WTC11 (cell line): Measurements from ENCODE around the gene CCDC57. TPM values are rescaled to one million over a fixed set of nuclear protein-coding genes. Genes with fewer than 3 reads are reported as not detected.

Source experiments
- ATAC-seq: fragments of 200-7000 bp; cut with Tn5 transposase; 2 replicates; pipeline ENCODE4 v1.10.0; 2021; ENCODE audit warnings: mild to moderate bottlenecking, moderate library complexity
- CTCF ChIA-PET: fragments of 300-600 bp; sonication (Branson Sonifier 250); formaldehyde crosslinking; loops from one replicate; lab custom pipeline; 2021; ENCODE audit warnings: antibody characterized with exemption; lab: Charles Lee
- POLR2A ChIA-PET: fragments of 350-600 bp; sonication (Branson Sonifier 250); formaldehyde crosslinking; loops from one replicate; lab custom pipeline; 2021; ENCODE audit warnings: antibody characterized with exemption; lab: Charles Lee
- DNase-seq: peaks from one replicate; pipeline ENCODE4 v3.0.0; 2021; ENCODE audit warnings: low spot score
- H3K27ac Mint-ChIP-seq: 2 replicates; pipeline ENCODE4 v1.8.0; 2021; ENCODE audit warnings: mixed read lengths
- H3K27me3 Mint-ChIP-seq: 2 replicates; pipeline ENCODE4 v1.8.0; 2021; ENCODE audit warnings: low read depth, mild to moderate bottlenecking, moderate library complexity, mixed read lengths
- H3K36me3 Mint-ChIP-seq: 2 replicates; pipeline ENCODE4 v1.8.0; 2021; ENCODE audit warnings: mixed read lengths
- H3K4me1 Mint-ChIP-seq: 2 replicates; pipeline ENCODE4 v1.8.0; 2022; ENCODE audit warnings: mixed read lengths
- H3K4me3 Mint-ChIP-seq: 2 replicates; pipeline ENCODE4 v1.8.0; 2021; ENCODE audit warnings: mild to moderate bottlenecking, moderate library complexity, mixed read lengths
- H3K9me3 Mint-ChIP-seq: 2 replicates; pipeline ENCODE4 v1.8.0; 2021; ENCODE audit warnings: mixed read lengths
- ARID4B ChIP-seq: sonication (generic); formaldehyde crosslinking; IDR thresholded peaks from 2 replicates; pipeline ENCODE4 v1.8.0; 2023; ENCODE audit warnings: missing genetic modification reagents, mild to moderate bottlenecking, borderline replicate concordance
- ATF1 ChIP-seq: sonication (generic); formaldehyde crosslinking; IDR thresholded peaks from 2 replicates; pipeline ENCODE4 v1.8.1; 2023; ENCODE audit warnings: mild to moderate bottlenecking, moderate library complexity, missing genetic modification reagents
- CREB1 ChIP-seq: sonication (generic); formaldehyde crosslinking; IDR thresholded peaks from 2 replicates; pipeline ENCODE4 v1.8.0; 2023; ENCODE audit warnings: mild to moderate bottlenecking, missing genetic modification reagents
- GTF2I ChIP-seq: fragments of 250-450 bp; sonication (Bioruptor Pico); conservative IDR thresholded peaks from 2 replicates; pipeline ENCODE4 v1.4.0; 2021; ENCODE audit warnings: mild to moderate bottlenecking
- HMGA2 ChIP-seq: fragments of 250-450 bp; sonication (Bioruptor Pico); IDR thresholded peaks from 2 replicates; pipeline ENCODE4 v1.4.0; 2021; ENCODE audit warnings: mild to moderate bottlenecking, moderate library complexity
- IRF2 ChIP-seq: sonication (generic); formaldehyde crosslinking; IDR thresholded peaks from 2 replicates; pipeline ENCODE4 v1.8.0; 2022; ENCODE audit warnings: low read depth, missing genetic modification reagents, borderline replicate concordance
- NFATC4 ChIP-seq: fragments of 250-450 bp; sonication (Bioruptor Pico); IDR thresholded peaks from 2 replicates; pipeline ENCODE4 v1.9.0; 2021; ENCODE audit warnings: mild to moderate bottlenecking
- NFE2L1 ChIP-seq: sonication (generic); formaldehyde crosslinking; IDR thresholded peaks from 2 replicates; pipeline ENCODE4 v1.8.1; 2023; ENCODE audit warnings: missing genetic modification reagents
- NR3C1 ChIP-seq: sonication (generic); formaldehyde crosslinking; conservative IDR thresholded peaks from 2 replicates; pipeline ENCODE4 v1.8.1; 2023; ENCODE audit warnings: low read depth, mild to moderate bottlenecking, missing genetic modification reagents
- PRDM15 ChIP-seq: sonication (generic); formaldehyde crosslinking; IDR thresholded peaks from 2 replicates; pipeline ENCODE4 v1.8.0; 2022; ENCODE audit warnings: missing genetic modification reagents
- ZBTB21 ChIP-seq: sonication (generic); formaldehyde crosslinking; IDR thresholded peaks from 2 replicates; pipeline ENCODE4 v1.8.1; 2023; ENCODE audit warnings: mild to moderate bottlenecking, missing genetic modification reagents, borderline replicate concordance
- ZNF232 ChIP-seq: sonication (generic); formaldehyde crosslinking; IDR thresholded peaks from 2 replicates; pipeline ENCODE4 v1.8.0; 2022; ENCODE audit warnings: mild to moderate bottlenecking, missing genetic modification reagents
- ZNF317 ChIP-seq: sonication (generic); formaldehyde crosslinking; IDR thresholded peaks from 2 replicates; pipeline ENCODE4 v1.8.1; 2023; ENCODE audit warnings: low read depth, mild to moderate bottlenecking, moderate library complexity, missing genetic modification reagents, borderline replicate concordance
- ZNF396 ChIP-seq: fragments of 250-450 bp; sonication (Bioruptor Pico); IDR thresholded peaks from 2 replicates; pipeline ENCODE4 v1.8.0; 2021; ENCODE audit warnings: mild to moderate bottlenecking, moderate library complexity, borderline replicate concordance
- total RNA-seq: library from RNA; stranded (reverse); gene quantifications from 3 replicates; pipeline ENCODE4 v1.2.3, GENCODE V29; 2021
- TF ChIP-seq, protein P1 (sequence below): sonication (generic); formaldehyde crosslinking; IDR thresholded peaks from 2 replicates; pipeline ENCODE4 v1.8.0; 2022; ENCODE audit warnings: mild to moderate bottlenecking, missing genetic modification reagents
- TF ChIP-seq, protein P2 (sequence below): sonication (generic); formaldehyde crosslinking; IDR thresholded peaks from 2 replicates; pipeline ENCODE4 v1.8.1; 2023; ENCODE audit warnings: mild to moderate bottlenecking, missing genetic modification reagents, moderate library complexity
- TF ChIP-seq, protein P3 (sequence below): sonication (generic); formaldehyde crosslinking; IDR thresholded peaks from 2 replicates; pipeline ENCODE4 v1.8.0; 2022; ENCODE audit warnings: mild to moderate bottlenecking, missing genetic modification reagents

The CCDC57 gene
- total RNA-seq, 1 experiment from 2014 or later = 20.0 TPM

GRCh38 chr17:82250868-82251500, 38.3 kb upstream of the CCDC57 start:
- ATAC-seq (no peak), DNase-seq (no peak)
- H3K27me3 Mint-ChIP-seq = no peaks in the 10 kb centered on the region
- POLR2A ChIA-PET = no interaction called here
- CTCF ChIA-PET = no interaction called here
- no peaks in the 10 kb centered on the region for H3K4me1 Mint-ChIP-seq
- TF ChIP-seq ATF1 (CRISPR knock-in tag) (no peak), CREB1 (no peak), ZNF396 (CRISPR knock-in tag) (no peak), GTF2I (CRISPR knock-in tag) (no peak), HMGA2 (CRISPR knock-in tag) (no peak), ZNF317 (CRISPR knock-in tag) (no peak), NFATC4 (CRISPR knock-in tag) (no peak), NFE2L1 (CRISPR knock-in tag) (no peak), PRDM15 (CRISPR knock-in tag) (no peak), ZBTB21 (CRISPR knock-in tag) (no peak), IRF2 (CRISPR knock-in tag) (no peak), ARID4B (CRISPR knock-in tag) (no peak), ZNF232 (CRISPR knock-in tag) (no peak), NR3C1 (CRISPR knock-in tag) (no peak)
- TF ChIP-seq, protein P1, sequence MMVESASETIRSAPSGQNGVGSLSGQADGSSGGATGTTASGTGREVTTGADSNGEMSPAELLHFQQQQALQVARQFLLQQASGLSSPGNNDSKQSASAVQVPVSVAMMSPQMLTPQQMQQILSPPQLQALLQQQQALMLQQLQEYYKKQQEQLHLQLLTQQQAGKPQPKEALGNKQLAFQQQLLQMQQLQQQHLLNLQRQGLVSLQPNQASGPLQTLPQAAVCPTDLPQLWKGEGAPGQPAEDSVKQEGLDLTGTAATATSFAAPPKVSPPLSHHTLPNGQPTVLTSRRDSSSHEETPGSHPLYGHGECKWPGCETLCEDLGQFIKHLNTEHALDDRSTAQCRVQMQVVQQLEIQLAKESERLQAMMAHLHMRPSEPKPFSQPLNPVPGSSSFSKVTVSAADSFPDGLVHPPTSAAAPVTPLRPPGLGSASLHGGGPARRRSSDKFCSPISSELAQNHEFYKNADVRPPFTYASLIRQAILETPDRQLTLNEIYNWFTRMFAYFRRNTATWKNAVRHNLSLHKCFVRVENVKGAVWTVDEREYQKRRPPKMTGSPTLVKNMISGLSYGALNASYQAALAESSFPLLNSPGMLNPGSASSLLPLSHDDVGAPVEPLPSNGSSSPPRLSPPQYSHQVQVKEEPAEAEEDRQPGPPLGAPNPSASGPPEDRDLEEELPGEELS = no peak
- TF ChIP-seq, protein P2, sequence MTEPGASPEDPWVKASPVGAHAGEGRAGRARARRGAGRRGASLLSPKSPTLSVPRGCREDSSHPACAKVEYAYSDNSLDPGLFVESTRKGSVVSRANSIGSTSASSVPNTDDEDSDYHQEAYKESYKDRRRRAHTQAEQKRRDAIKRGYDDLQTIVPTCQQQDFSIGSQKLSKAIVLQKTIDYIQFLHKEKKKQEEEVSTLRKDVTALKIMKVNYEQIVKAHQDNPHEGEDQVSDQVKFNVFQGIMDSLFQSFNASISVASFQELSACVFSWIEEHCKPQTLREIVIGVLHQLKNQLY (CRISPR knock-in tag) = no peak
- TF ChIP-seq, protein P3, sequence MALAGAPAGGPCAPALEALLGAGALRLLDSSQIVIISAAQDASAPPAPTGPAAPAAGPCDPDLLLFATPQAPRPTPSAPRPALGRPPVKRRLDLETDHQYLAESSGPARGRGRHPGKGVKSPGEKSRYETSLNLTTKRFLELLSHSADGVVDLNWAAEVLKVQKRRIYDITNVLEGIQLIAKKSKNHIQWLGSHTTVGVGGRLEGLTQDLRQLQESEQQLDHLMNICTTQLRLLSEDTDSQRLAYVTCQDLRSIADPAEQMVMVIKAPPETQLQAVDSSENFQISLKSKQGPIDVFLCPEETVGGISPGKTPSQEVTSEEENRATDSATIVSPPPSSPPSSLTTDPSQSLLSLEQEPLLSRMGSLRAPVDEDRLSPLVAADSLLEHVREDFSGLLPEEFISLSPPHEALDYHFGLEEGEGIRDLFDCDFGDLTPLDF = no peak
- no peak overlapping the region for H3K27ac Mint-ChIP-seq
- no peak overlapping the region for H3K4me3 Mint-ChIP-seq
- peaks cover 69% of the 10 kb centered on the region for H3K36me3 Mint-ChIP-seq
- peaks cover 4% of the 10 kb centered on the region; the same call in 1 of the 2 replicates for H3K9me3 Mint-ChIP-seq
